ENCODE measurements around the gene ICAM5. TPM values are rescaled to one million over a fixed set of nuclear protein-coding genes. Genes with fewer than 3 reads are reported as not detected.

Gene ICAM5
- total and polyA plus RNA-seq, 4 experiments from 2014 or later: 0.20 to 0.36 TPM; not detected in 2

DNA sequence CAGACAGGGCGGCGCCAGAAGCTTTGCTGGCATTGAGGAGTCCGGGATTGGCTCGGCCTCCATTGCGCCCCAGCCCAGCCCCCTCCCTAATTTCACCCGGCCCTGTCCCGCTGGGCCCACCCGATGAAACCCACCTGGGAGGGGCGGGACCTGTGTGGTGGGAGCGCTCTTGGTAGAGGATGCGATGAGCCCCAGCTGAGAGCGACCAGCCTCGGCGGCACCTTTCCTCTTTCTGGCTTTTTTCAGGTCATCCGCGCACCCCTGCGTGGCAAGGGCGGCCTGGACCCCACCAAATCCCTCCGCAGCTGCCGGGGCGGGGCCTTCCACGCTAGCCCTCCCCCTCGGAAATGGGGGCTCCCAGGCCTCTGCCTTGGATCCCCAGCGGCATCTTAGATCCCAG lies 19.7 kb downstream of the ICAM5 start, which contains the start of gene ZGLP1:
ZGLP1 (minus strand) TSS at position 393 of the 400 bp plus-strand sequence.
- H3K36me3 Mint-ChIP-seq: peaks cover 4 to 8% of the 10 kb centered on the region in 2 donors
- Histone ChIP-seq H3K4me3 (ENCODE audit: low read length in 2 of 2) (no peak within 1 kb of the TSS), H3K27ac (ENCODE audit: low read depth, low read length) (no peak within 1 kb of the TSS), H3K36me3 (ENCODE audit: insufficient read depth, low read length) (no peaks in the 10 kb centered on the region), H3K9me3 (ENCODE audit: control insufficient read depth in 1 of 2, low read length in 2 of 2) (no peaks in the 10 kb centered on the region), H3K27me3 (ENCODE audit: insufficient read depth, low read length) (no peaks in the 10 kb centered on the region), H3K4me1 (ENCODE audit: insufficient read depth, low read length) (peaks cover 1% of the 10 kb centered on the region)
- H3K4me1 Mint-ChIP-seq: peaks cover 0 to 3% (median 1%) of the 10 kb centered on the region in 4 donors
- CTCF ChIA-PET (ENCODE audit: partially characterized antibody): interaction anchor here (0.6 to 1.2 kb wide), 2 partner anchors 12 to 21 kb away, joined by 3 read pairs; no protein-coding TSS in a partner anchor
- POLR2A ChIA-PET (ENCODE audit: partially characterized antibody): interaction anchor here (1.8 kb wide), 1 partner anchor 71 kb away, joined by 5 read pairs; the partner anchor contains the start of gene TYK2
- H3K4me3 Mint-ChIP-seq: no peak within 1 kb of the TSS
- H3K9me3 Mint-ChIP-seq: no peaks in the 10 kb centered on the region
- H3K27me3 Mint-ChIP-seq: no peaks in the 10 kb centered on the region
- no peak for DNase-seq
- H3K27ac Mint-ChIP-seq: no peak within 1 kb of the TSS
- intact Hi-C loops (cut with micrococcal nuclease): no loop called here

DNA sequence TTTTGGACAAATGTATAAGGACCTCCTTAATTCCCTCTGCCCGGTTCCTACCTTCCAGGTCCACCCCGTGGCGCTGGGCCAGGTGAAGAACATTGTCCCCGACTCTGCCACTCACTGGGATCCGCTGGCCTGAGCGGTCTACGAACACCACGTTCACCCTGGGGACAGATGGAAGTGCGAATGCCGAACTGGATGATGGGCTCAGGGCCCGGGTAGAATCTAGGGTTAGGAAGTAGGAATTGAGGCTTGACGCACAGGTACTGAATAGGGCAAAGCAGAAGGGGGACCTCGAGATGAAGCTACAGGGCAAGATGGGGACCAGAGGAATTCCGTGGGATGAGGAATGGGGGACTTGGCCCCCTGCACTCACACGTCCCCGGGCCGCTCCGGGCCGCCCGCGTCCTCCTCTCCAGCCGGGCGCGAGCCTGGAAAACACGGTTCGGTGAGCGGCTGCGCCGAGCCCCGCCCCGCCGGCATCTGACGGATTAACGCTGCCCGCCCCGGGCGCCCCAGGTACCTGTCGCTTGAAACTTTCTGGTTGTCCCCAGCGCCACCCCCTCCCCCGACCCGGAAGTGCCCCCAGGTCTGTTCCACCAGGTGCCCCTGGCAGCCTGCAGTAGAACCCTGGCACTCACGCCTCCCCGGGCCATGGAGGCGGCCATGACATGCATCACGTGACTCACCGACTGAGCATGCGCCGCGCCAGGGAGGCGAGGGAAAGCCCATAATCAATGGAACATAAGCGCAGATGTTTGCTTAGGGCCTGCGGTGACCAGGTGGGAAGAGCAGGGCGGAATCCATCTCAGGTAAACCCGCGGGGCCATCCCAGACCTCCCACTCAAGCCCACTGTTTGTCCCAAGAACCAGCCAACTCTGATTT lies 25.8 kb downstream of the ICAM5 start, which contains the start of gene FDX2:
FDX2 (minus strand) TSS at position 681 of the 880 bp plus-strand sequence; CDS start at position 662, 19 bp downstream.
- H3K27me3 ChIP-seq (ENCODE audit: insufficient read depth, low read length): no peaks in the 10 kb centered on the region
- Mint-ChIP-seq H3K27me3 (no peaks in the 10 kb centered on the region), H3K4me1 (peaks cover 9 to 20% (median 11%) of the 10 kb centered on the region in 4 donors), H3K27ac (peak within 1 kb of the TSS; percentile 72 to 95 (median 90)), H3K36me3 (peaks cover 10 to 28% of the 10 kb centered on the region in 2 donors), H3K9me3 (peaks cover 0 to 2% (median 0%) of the 10 kb centered on the region in 8 donors), H3K4me3 (peak within 1 kb of the TSS; percentile 79 to 97 (median 90))
- peak; percentile 83 to 93 (median 85) for DNase-seq
- intact Hi-C loops (cut with micrococcal nuclease): loop anchor here (1.0 kb wide), 1 partner anchor 18 kb away; the partner anchor contains the start of gene RAVER1
- peaks cover 17% of the 10 kb centered on the region for H3K4me1 ChIP-seq (ENCODE audit: insufficient read depth, low read length)
- H3K27ac ChIP-seq (ENCODE audit: low read depth, low read length): peak within 1 kb of the TSS; percentile 52
- no peaks in the 10 kb centered on the region for H3K9me3 ChIP-seq (ENCODE audit: control insufficient read depth in 1 of 2, low read length in 2 of 2)
- H3K36me3 ChIP-seq (ENCODE audit: insufficient read depth, low read length): peaks cover 18% of the 10 kb centered on the region
- CTCF ChIA-PET (ENCODE audit: partially characterized antibody): interaction anchor here (0.5 to 1.5 kb wide), 4 partner anchors 24 to 238 kb away, joined by 3 to 5 read pairs (median 4); no protein-coding TSS in a partner anchor
- POLR2A ChIA-PET (ENCODE audit: partially characterized antibody): interaction anchor here (1.0 to 3.2 kb wide), 4 partner anchors 10 to 45 kb away, joined by 3 to 13 read pairs (median 8); partner anchors contain the start of genes ICAM1 and RAVER1
- H3K4me3 ChIP-seq (ENCODE audit: low read length in 2 of 2): peak within 1 kb of the TSS; percentile 57 to 93

DNA sequence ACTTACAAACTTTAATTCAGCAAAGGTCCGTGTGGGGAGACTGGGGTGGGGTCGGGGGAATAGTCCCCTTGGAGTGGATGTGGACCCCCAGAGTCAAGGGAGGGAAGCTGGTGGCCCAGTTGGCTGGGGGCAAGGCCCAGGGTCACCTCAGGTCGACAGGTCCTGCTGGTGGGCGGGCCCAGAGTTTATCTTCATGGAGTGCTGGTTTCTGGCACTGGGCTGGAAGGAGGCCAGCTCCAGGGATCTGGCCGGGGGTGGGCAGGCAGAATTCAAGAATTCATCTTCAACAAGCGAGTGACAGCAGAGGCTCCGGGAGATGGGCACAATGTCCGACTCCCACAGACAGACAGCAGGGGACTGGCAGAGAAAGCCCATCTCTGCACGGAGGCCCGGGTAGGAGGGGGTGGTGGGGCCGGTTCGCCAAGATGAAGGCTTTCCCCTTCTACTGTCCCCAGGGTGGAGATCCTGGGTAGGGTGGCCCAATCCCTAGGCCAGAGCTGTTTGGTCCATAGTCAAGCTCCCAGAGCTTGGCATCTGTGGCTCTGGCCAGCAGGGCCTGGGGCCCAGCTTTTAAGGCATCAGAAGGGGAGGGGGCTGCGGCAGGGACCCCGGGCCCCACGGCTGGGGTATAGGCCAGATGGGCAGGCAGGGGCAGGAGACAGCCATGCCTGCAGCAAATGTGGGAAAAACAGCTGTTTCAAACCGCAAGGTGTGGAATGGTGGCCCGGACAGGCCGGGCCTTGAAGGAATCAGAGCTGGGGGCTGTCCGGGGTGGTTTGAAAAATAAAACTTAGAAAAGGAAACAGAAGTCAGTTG lies 26.7 kb downstream of the ICAM5 start:
- Mint-ChIP-seq H3K4me1 (peaks cover 9 to 20% (median 11%) of the 10 kb centered on the region in 4 donors), H3K4me3 (peak overlapping the region; percentile 55 to 97 (median 88)), H3K27ac (peak overlapping the region; percentile 72 to 95 (median 90)), H3K9me3 (peaks cover 0 to 2% (median 0%) of the 10 kb centered on the region in 8 donors), H3K27me3 (no peaks in the 10 kb centered on the region), H3K36me3 (peaks cover 10 to 28% of the 10 kb centered on the region in 2 donors)
- Histone ChIP-seq H3K4me1 (ENCODE audit: insufficient read depth, low read length) (peaks cover 17% of the 10 kb centered on the region), H3K9me3 (ENCODE audit: control insufficient read depth in 1 of 2, low read length in 2 of 2) (no peaks in the 10 kb centered on the region), H3K4me3 (ENCODE audit: low read length in 2 of 2) (peak overlapping the region; percentile 57 to 93), H3K27ac (ENCODE audit: low read depth, low read length) (peak overlapping the region; percentile 52), H3K36me3 (ENCODE audit: insufficient read depth, low read length) (peaks cover 25% of the 10 kb centered on the region), H3K27me3 (ENCODE audit: insufficient read depth, low read length) (no peaks in the 10 kb centered on the region)
- POLR2A ChIA-PET (ENCODE audit: partially characterized antibody): interaction anchor here (0.7 to 3.2 kb wide), 4 partner anchors 17 to 46 kb away, joined by 3 to 13 read pairs (median 8); partner anchors contain the start of genes ICAM1, ICAM5 and RAVER1
- CTCF ChIA-PET (ENCODE audit: partially characterized antibody): interaction anchor here (1.0 to 1.2 kb wide), 3 partner anchors 46 to 74 kb away, joined by 3 to 5 read pairs (median 4); partner anchors contain the start of gene ICAM1
- DNase-seq: no peak
- intact Hi-C loops (cut with micrococcal nuclease): loop anchor here (1.0 kb wide), 1 partner anchor 17 kb away; the partner anchor contains the start of gene RAVER1

- Histone ChIP-seq H3K4me1 (ENCODE audit: insufficient read depth, low read length) (peaks cover 17% of the 10 kb centered on the region), H3K27ac (ENCODE audit: low read depth, low read length) (no peak overlapping the region), H3K27me3 (ENCODE audit: insufficient read depth, low read length) (no peaks in the 10 kb centered on the region), H3K9me3 (ENCODE audit: control insufficient read depth in 1 of 2, low read length in 2 of 2) (no peaks in the 10 kb centered on the region), H3K36me3 (ENCODE audit: insufficient read depth, low read length) (peaks cover 33% of the 10 kb centered on the region), H3K4me3 (ENCODE audit: low read length in 2 of 2) (no peak overlapping the region)
- peak overlapping the region in 1 of 7 donors; percentile 83 for H3K27ac Mint-ChIP-seq
- H3K36me3 Mint-ChIP-seq: peaks cover 15 to 34% of the 10 kb centered on the region in 2 donors
- POLR2A ChIA-PET (ENCODE audit: partially characterized antibody): interaction anchor here (0.7 to 3.2 kb wide), 4 partner anchors 16 to 28 kb away, joined by 3 to 13 read pairs (median 4); partner anchors contain the start of genes ICAM5 and RAVER1
- DNase-seq: no peak
- H3K27me3 Mint-ChIP-seq: no peaks in the 10 kb centered on the region
- CTCF ChIA-PET (ENCODE audit: partially characterized antibody): interaction anchor here (1.0 to 1.2 kb wide), 3 partner anchors 47 to 73 kb away, joined by 3 to 5 read pairs (median 4); partner anchors contain the start of gene ICAM1
- peaks cover 11 to 23% (median 13%) of the 10 kb centered on the region in 4 donors for H3K4me1 Mint-ChIP-seq
- intact Hi-C loops (cut with micrococcal nuclease): no loop called here
- H3K4me3 Mint-ChIP-seq: peak overlapping the region in 2 of 8 donors; percentile 4 to 25
- peaks cover 0 to 4% (median 0%) of the 10 kb centered on the region in 8 donors for H3K9me3 Mint-ChIP-seq
These were observed 27.5 kb downstream of the ICAM5 start for GRCh38 chr19:10317045-10317856.

DNA sequence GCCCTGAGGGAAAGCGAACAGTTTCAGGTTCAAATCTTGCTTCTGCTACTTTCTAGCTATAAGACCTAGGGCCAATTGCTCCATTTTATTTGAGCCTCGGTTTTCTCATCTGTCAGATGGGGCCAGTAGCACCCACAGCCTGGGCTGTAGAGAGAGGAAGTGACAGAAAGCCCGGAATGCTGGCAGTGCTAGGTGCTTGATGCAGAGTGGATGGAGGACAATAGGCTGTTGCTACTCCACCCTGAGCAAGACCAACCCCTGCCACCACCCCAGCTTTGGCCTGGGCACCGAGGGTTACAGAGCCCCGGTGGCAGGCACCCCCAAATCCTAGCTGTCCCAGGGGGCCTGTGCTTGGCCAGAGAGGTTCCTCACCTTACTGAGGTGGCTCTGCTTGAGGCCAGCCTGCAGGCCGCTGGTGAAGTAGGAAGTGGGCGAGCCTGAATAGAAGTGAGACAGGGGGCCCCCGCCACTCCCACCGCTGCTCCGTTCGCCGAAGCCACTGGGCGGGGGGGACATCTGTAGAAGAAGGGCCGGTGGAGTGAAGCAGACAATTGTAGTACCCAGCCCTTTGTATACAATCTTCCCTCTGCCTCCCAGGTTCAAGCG lies 28.2 kb downstream of the ICAM5 start:
- POLR2A ChIA-PET (ENCODE audit: partially characterized antibody): interaction anchor here (1.8 kb wide), 1 partner anchor 29 kb away, joined by 4 read pairs; the partner anchor contains the start of gene ICAM5
- Histone ChIP-seq H3K27me3 (ENCODE audit: insufficient read depth, low read length) (no peaks in the 10 kb centered on the region), H3K27ac (ENCODE audit: low read depth, low read length) (no peak overlapping the region), H3K4me1 (ENCODE audit: insufficient read depth, low read length) (peaks cover 17% of the 10 kb centered on the region), H3K9me3 (ENCODE audit: control insufficient read depth in 1 of 2, low read length in 2 of 2) (no peaks in the 10 kb centered on the region), H3K36me3 (ENCODE audit: insufficient read depth, low read length) (peaks cover 40% of the 10 kb centered on the region), H3K4me3 (ENCODE audit: low read length in 2 of 2) (no peak overlapping the region)
- no peak for DNase-seq
- intact Hi-C loops (cut with micrococcal nuclease): no loop called here
- Mint-ChIP-seq H3K4me3 (no peak overlapping the region), H3K27me3 (no peaks in the 10 kb centered on the region), H3K27ac (peak overlapping the region in 1 of 7 donors; percentile 57), H3K9me3 (peaks cover 0 to 4% (median 0%) of the 10 kb centered on the region in 8 donors), H3K4me1 (peaks cover 11 to 23% (median 13%) of the 10 kb centered on the region in 4 donors), H3K36me3 (peaks cover 15 to 35% of the 10 kb centered on the region in 2 donors)
- CTCF ChIA-PET (ENCODE audit: partially characterized antibody): interaction anchor here (1.0 kb wide), 1 partner anchor 11 kb away, joined by 3 read pairs; no protein-coding TSS in a partner anchor

Measured in CD4-positive, alpha-beta memory T cell (primary cell).